Activated gamma-delta T cell treated with Interleukin-2 at 50 U/mL for 16 hours (primary cell): Measurements from ENCODE around the gene AKAP1.

Source experiments
- DNase-seq: peaks from one replicate; pipeline ENCODE4 v3.0.0-alpha.2; 2020

The AKAP1 gene

GRCh38 chr17:57135026-57135788 is 50.2 kb downstream of the AKAP1 start:
- no peak for DNase-seq

- no peak for DNase-seq
Observed at GRCh38 chr17:57135789-57136291, 50.8 kb downstream of the AKAP1 start.

- DNase-seq, result no peak
Observed at GRCh38 chr17:57136355-57136754, 51.3 kb downstream of the AKAP1 start.

- DNase-seq, result no peak
Observed at GRCh38 chr17:57138030-57138911, 53.2 kb downstream of the AKAP1 start.

- DNase-seq, result no peak
Observed at GRCh38 chr17:57138956-57139576, 54.0 kb downstream of the AKAP1 start.

GRCh38 chr17:57140316-57140715 is 55.3 kb downstream of the AKAP1 start:
- DNase-seq, result no peak

GRCh38 chr17:57142925-57143324 is 57.9 kb downstream of the AKAP1 start:
- DNase-seq, result no peak

- DNase-seq, result no peak
Observed at GRCh38 chr17:57143361-57143760, 58.3 kb downstream of the AKAP1 start.

GRCh38 chr17:57143919-57144318 is 58.9 kb downstream of the AKAP1 start:
- DNase-seq, result no peak

GRCh38 chr17:57144567-57144966 is 59.5 kb downstream of the AKAP1 start:
- no peak for DNase-seq

- no peak for DNase-seq
Observed at GRCh38 chr17:57145347-57145746, 60.3 kb downstream of the AKAP1 start.

- DNase-seq, result no peak
Observed at GRCh38 chr17:57146273-57146672, 61.2 kb downstream of the AKAP1 start.

- no peak for DNase-seq
Observed at GRCh38 chr17:57151798-57152197, 66.8 kb downstream of the AKAP1 start.

- DNase-seq, result no peak
Observed at GRCh38 chr17:57152967-57153528, 68.0 kb downstream of the AKAP1 start.

GRCh38 chr17:57154921-57155320 is 69.9 kb downstream of the AKAP1 start:
- no peak for DNase-seq

GRCh38 chr17:57158325-57158724 is 73.3 kb downstream of the AKAP1 start:
- DNase-seq, result no peak

- no peak for DNase-seq
Observed at GRCh38 chr17:57158795-57159194, 73.7 kb downstream of the AKAP1 start.

- DNase-seq, result no peak
Observed at GRCh38 chr17:57160624-57161023, 75.6 kb downstream of the AKAP1 start.

- no peak for DNase-seq
Observed at GRCh38 chr17:57164814-57165213, 79.8 kb downstream of the AKAP1 start.

GRCh38 chr17:57165754-57166153 is 80.7 kb downstream of the AKAP1 start:
- DNase-seq, result no peak

GRCh38 chr17:57166803-57167202 is 81.8 kb downstream of the AKAP1 start:
- no peak for DNase-seq

- DNase-seq, result no peak
Observed at GRCh38 chr17:57168695-57169094, 83.6 kb downstream of the AKAP1 start.

GRCh38 chr17:57170866-57171265 is 85.8 kb downstream of the AKAP1 start:
- DNase-seq, result no peak
